ENCODE measurements around the gene TLR9. TPM values are rescaled to one million over a fixed set of nuclear protein-coding genes. Genes with fewer than 3 reads are reported as not detected.

TLR9 gene
- total RNA-seq, 4 donors from 2014 or later = 0.19 TPM; not detected in 3

GRCh38 chr3:52254608-52255007 lies 29.2 kb upstream of the TLR9 start:
- no peak for ATAC-seq (ENCODE audit: low FRiP score)
- TF ChIP-seq CTCF (IDR thresholded peaks at IDR 0.05) = no peak

GRCh38 chr3:52253314-52254304 lies 28.2 kb upstream of the TLR9 start:
- peak; percentile 38 for ATAC-seq (ENCODE audit: low FRiP score)

More at GRCh38 chr3:52254608-52255007, 29.2 kb upstream of the TLR9 start:
- DNase-seq (ENCODE audit: low spot score) = no peak

GRCh38 chr3:52250122-52250521 lies 24.7 kb upstream of the TLR9 start:
- no peak for TF ChIP-seq CTCF (IDR thresholded peaks at IDR 0.05)
- DNase-seq (ENCODE audit: low spot score) (no peak), ATAC-seq (ENCODE audit: low FRiP score) (no peak)

More at GRCh38 chr3:52253314-52254304, 28.2 kb upstream of the TLR9 start:
- DNase-seq (ENCODE audit: low spot score) = no peak
- TF ChIP-seq CTCF (IDR thresholded peaks at IDR 0.05) = no peak

- no peak for DNase-seq (ENCODE audit: low spot score)
- no peak for TF ChIP-seq CTCF (IDR thresholded peaks at IDR 0.05)
- ATAC-seq (ENCODE audit: low FRiP score) = no peak
These were observed 24.2 kb upstream of the TLR9 start for GRCh38 chr3:52249683-52250082.

- no peak for DNase-seq (ENCODE audit: low spot score)
- no peak for TF ChIP-seq CTCF (IDR thresholded peaks at IDR 0.05)
- no peak for ATAC-seq (ENCODE audit: low FRiP score)
These were observed 23.5 kb upstream of the TLR9 start for GRCh38 chr3:52248816-52249547.

- ATAC-seq (ENCODE audit: low FRiP score) = no peak
- no peak for TF ChIP-seq CTCF (IDR thresholded peaks at IDR 0.05)
- DNase-seq (ENCODE audit: low spot score) = no peak
These were observed 22.7 kb upstream of the TLR9 start for GRCh38 chr3:52248165-52248541.
